ENCODE measurements around the gene OGFOD3.
A peak's percentile ranks its signal among the peaks of the same experiment; 100 is the strongest.
"Not testable (repeated sequence)": the region's sequence is repeated elsewhere in the genome, so short reads cannot be mapped to it uniquely, and the experiment has no call there.

Gene OGFOD3

GRCh38 chr17:82415336-82415735 is 3.0 kb downstream of the OGFOD3 start:
- H3K4me1 ChIP-seq (ENCODE audit: insufficient read depth, low read length): peaks cover 37% of the 10 kb centered on the region
- peaks cover 23% of the 10 kb centered on the region for H4K20me1 ChIP-seq (ENCODE audit: insufficient read depth, low read length)
- H3K27me3 ChIP-seq (ENCODE audit: insufficient read depth, low read length, poor library complexity): no peaks in the 10 kb centered on the region
- H3K9ac ChIP-seq (ENCODE audit: low read depth, low read length): no peak overlapping the region
- H3K36me3 ChIP-seq (ENCODE audit: insufficient read depth, low read length): peaks cover 19% of the 10 kb centered on the region
- ATAC-seq (ENCODE audit: insufficient read depth, low read depth) (no peak), DNase-seq (no peak)
- no peak overlapping the region for H3K27ac ChIP-seq (ENCODE audit: low read length)
- peaks cover 47% of the 10 kb centered on the region for H3K79me2 ChIP-seq (ENCODE audit: insufficient read depth, low read length)
- TF ChIP-seq EZH2 (IDR thresholded peaks at IDR 0.05; ENCODE audit: borderline replicate concordance, low read depth, low read length, severe bottlenecking) (no peak), CTCF (IDR thresholded peaks at IDR 0.05; ENCODE audit: borderline replicate concordance, extremely low read depth, low read length, poor library complexity, severe bottlenecking) (no peak)
- no peaks in the 10 kb centered on the region for H3K9me3 ChIP-seq (ENCODE audit: insufficient read depth, low read length, severe bottlenecking)
- no peak overlapping the region for H2AFZ ChIP-seq (ENCODE audit: low read depth, low read length)
- H3K4me2 ChIP-seq (ENCODE audit: insufficient read depth, low read length): no peak overlapping the region
- H3K4me3 ChIP-seq (ENCODE audit: low read depth in 1 of 2, low read length in 2 of 2): no peak overlapping the region

GRCh38 chr17:82414548-82415281 is 3.7 kb downstream of the OGFOD3 start:
- Histone ChIP-seq H2AFZ (ENCODE audit: low read depth, low read length) (no peak overlapping the region), H3K4me1 (ENCODE audit: insufficient read depth, low read length) (peaks cover 31% of the 10 kb centered on the region), H3K4me2 (ENCODE audit: insufficient read depth, low read length) (no peak overlapping the region), H3K9ac (ENCODE audit: low read depth, low read length) (no peak overlapping the region), H3K9me3 (ENCODE audit: insufficient read depth, low read length, severe bottlenecking) (no peaks in the 10 kb centered on the region), H4K20me1 (ENCODE audit: insufficient read depth, low read length) (peaks cover 23% of the 10 kb centered on the region), H3K27me3 (ENCODE audit: insufficient read depth, low read length, poor library complexity) (no peaks in the 10 kb centered on the region), H3K79me2 (ENCODE audit: insufficient read depth, low read length) (peaks cover 44% of the 10 kb centered on the region), H3K36me3 (ENCODE audit: insufficient read depth, low read length) (peaks cover 21% of the 10 kb centered on the region), H3K4me3 (ENCODE audit: low read depth in 1 of 2, low read length in 2 of 2) (no peak overlapping the region), H3K27ac (ENCODE audit: low read length) (no peak overlapping the region)
- DNase-seq (peak; percentile 80), ATAC-seq (ENCODE audit: insufficient read depth, low read depth) (peak; percentile 62)
- peak; percentile 73 for TF ChIP-seq CTCF (IDR thresholded peaks at IDR 0.05; ENCODE audit: borderline replicate concordance, extremely low read depth, low read length, poor library complexity, severe bottlenecking)
- no peak for TF ChIP-seq EZH2 (IDR thresholded peaks at IDR 0.05; ENCODE audit: borderline replicate concordance, low read depth, low read length, severe bottlenecking)

GRCh38 chr17:82412535-82413520 is 5.6 kb downstream of the OGFOD3 start:
- no peak for DNase-seq
- Histone ChIP-seq H2AFZ (ENCODE audit: low read depth, low read length) (no peak overlapping the region), H3K79me2 (ENCODE audit: insufficient read depth, low read length) (peaks cover 34% of the 10 kb centered on the region), H3K9ac (ENCODE audit: low read depth, low read length) (no peak overlapping the region), H3K27me3 (ENCODE audit: insufficient read depth, low read length, poor library complexity) (no peaks in the 10 kb centered on the region), H3K27ac (ENCODE audit: low read length) (no peak overlapping the region), H4K20me1 (ENCODE audit: insufficient read depth, low read length) (peaks cover 21% of the 10 kb centered on the region), H3K4me2 (ENCODE audit: insufficient read depth, low read length) (no peak overlapping the region), H3K9me3 (ENCODE audit: insufficient read depth, low read length, severe bottlenecking) (no peaks in the 10 kb centered on the region), H3K36me3 (ENCODE audit: insufficient read depth, low read length) (peaks cover 20% of the 10 kb centered on the region), H3K4me1 (ENCODE audit: insufficient read depth, low read length) (peaks cover 19% of the 10 kb centered on the region), H3K4me3 (ENCODE audit: low read depth in 1 of 2, low read length in 2 of 2) (no peak overlapping the region)
- no peak for ATAC-seq (ENCODE audit: insufficient read depth, low read depth)
- TF ChIP-seq CTCF (IDR thresholded peaks at IDR 0.05; ENCODE audit: borderline replicate concordance, extremely low read depth, low read length, poor library complexity, severe bottlenecking) (no peak), EZH2 (IDR thresholded peaks at IDR 0.05; ENCODE audit: borderline replicate concordance, low read depth, low read length, severe bottlenecking) (no peak)

- H4K20me1 ChIP-seq (ENCODE audit: insufficient read depth, low read length): peaks cover 20% of the 10 kb centered on the region
- not testable (repeated sequence) for ATAC-seq (ENCODE audit: insufficient read depth, low read depth); H3K9me3 ChIP-seq (ENCODE audit: insufficient read depth, low read length, severe bottlenecking); H3K4me2 ChIP-seq (ENCODE audit: insufficient read depth, low read length); H3K27ac ChIP-seq (ENCODE audit: low read length); H2AFZ ChIP-seq (ENCODE audit: low read depth, low read length); H3K27me3 ChIP-seq (ENCODE audit: insufficient read depth, low read length, poor library complexity); H3K4me3 ChIP-seq (ENCODE audit: low read depth in 1 of 2, low read length in 2 of 2); H3K9ac ChIP-seq (ENCODE audit: low read depth, low read length); DNase-seq
- H3K36me3 ChIP-seq (ENCODE audit: insufficient read depth, low read length): peaks cover 20% of the 10 kb centered on the region
- H3K79me2 ChIP-seq (ENCODE audit: insufficient read depth, low read length): peaks cover 28% of the 10 kb centered on the region
- peaks cover 12% of the 10 kb centered on the region; the same call in 1 of the 2 replicates for H3K4me1 ChIP-seq (ENCODE audit: insufficient read depth, low read length)
Observed at GRCh38 chr17:82412081-82412480, 6.3 kb downstream of the OGFOD3 start.
